Chondrocyte (in vitro differentiated cells): ENCODE results near the gene ABL2. TPM values are rescaled to one million over a fixed set of nuclear protein-coding genes. Genes with fewer than 3 reads are reported as not detected.

Experiments used
- DNase-seq: peaks from one replicate; pipeline ENCODE4 v3.0.0; 2021; ENCODE audit warnings: mixed read lengths, low spot score
- H3K27ac Mint-ChIP-seq: one replicate; pipeline ENCODE4 v1.8.0; 2021; ENCODE audit warnings: mild to moderate bottlenecking, moderate library complexity, mixed read lengths; ENCODE audit not compliant: unreplicated experiment
- H3K27me3 Mint-ChIP-seq: 2 replicates; pipeline ENCODE4 v1.8.0; 2021; ENCODE audit warnings: low read depth, mixed read lengths
- H3K36me3 Mint-ChIP-seq: 2 replicates; pipeline ENCODE4 v1.8.0; 2021; ENCODE audit warnings: low read depth, mixed read lengths
- H3K4me1 Mint-ChIP-seq: 2 replicates; pipeline ENCODE4 v1.8.0; 2021; ENCODE audit warnings: low read depth, mild to moderate bottlenecking, mixed read lengths
- H3K4me3 Mint-ChIP-seq: one replicate; pipeline ENCODE4 v1.8.0; 2021; ENCODE audit warnings: mild to moderate bottlenecking, moderate library complexity, mixed read lengths; ENCODE audit not compliant: unreplicated experiment
- H3K9me3 Mint-ChIP-seq: 2 replicates; pipeline ENCODE4 v1.8.0; 2021; ENCODE audit warnings: low read depth, mixed read lengths
- total RNA-seq: library from RNA; stranded (reverse); gene quantifications from 3 replicates; pipeline ENCODE4 v1.2.1, GENCODE V29; 2021
- TF ChIP-seq, protein P1 (sequence below): fragments of 200-600 bp; sonication (generic); IDR thresholded peaks from 2 replicates; pipeline ENCODE4 v1.5.0; 2021; ENCODE audit warnings: antibody characterized with exemption, mild to moderate bottlenecking, moderate library complexity

ABL2 gene
- total RNA-seq, 1 donor from 2014 or later: 23.1 TPM

DNA sequence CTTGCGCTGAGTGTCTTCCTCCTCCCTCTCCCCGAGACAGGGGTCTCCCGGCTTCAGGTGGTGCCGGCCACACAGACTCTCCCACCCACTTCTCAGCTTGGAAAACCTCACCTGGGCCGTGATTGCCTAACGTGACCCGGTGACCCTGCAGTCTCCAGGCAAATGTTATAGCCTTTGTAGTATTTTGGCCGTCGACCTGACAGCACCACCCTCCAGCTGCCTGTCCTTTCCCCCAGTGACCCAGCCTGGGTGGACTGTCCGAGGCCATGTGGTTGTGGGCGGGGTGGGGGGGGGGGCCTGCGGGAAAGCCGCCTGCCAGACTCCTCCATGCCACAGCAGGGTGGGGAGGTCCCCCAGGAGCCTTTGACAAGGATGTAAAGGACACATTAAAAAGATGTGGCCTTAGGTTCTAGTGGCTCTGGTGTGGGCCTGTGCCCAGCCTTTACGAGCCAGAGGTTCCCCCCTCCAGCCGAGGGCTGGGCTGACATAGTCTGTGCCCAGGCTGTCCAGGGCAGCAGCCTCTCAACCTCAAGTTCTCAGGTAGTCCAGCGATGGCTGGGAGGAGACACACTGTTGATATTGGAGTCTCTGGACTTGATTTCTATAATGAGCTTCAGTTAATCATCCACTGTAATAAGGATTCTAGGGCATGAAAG, 139.5 kb downstream of the ABL2 start:
- Mint-ChIP-seq H3K27ac (peak overlapping the region; percentile 83), H3K27me3 (no peaks in the 10 kb centered on the region), H3K9me3 (no peaks in the 10 kb centered on the region), H3K4me1 (peaks cover 26% of the 10 kb centered on the region), H3K4me3 (no peak overlapping the region), H3K36me3 (peaks cover 23% of the 10 kb centered on the region)
- TF ChIP-seq, protein P1, sequence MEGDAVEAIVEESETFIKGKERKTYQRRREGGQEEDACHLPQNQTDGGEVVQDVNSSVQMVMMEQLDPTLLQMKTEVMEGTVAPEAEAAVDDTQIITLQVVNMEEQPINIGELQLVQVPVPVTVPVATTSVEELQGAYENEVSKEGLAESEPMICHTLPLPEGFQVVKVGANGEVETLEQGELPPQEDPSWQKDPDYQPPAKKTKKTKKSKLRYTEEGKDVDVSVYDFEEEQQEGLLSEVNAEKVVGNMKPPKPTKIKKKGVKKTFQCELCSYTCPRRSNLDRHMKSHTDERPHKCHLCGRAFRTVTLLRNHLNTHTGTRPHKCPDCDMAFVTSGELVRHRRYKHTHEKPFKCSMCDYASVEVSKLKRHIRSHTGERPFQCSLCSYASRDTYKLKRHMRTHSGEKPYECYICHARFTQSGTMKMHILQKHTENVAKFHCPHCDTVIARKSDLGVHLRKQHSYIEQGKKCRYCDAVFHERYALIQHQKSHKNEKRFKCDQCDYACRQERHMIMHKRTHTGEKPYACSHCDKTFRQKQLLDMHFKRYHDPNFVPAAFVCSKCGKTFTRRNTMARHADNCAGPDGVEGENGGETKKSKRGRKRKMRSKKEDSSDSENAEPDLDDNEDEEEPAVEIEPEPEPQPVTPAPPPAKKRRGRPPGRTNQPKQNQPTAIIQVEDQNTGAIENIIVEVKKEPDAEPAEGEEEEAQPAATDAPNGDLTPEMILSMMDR: no peak
- no peak for DNase-seq

DNA sequence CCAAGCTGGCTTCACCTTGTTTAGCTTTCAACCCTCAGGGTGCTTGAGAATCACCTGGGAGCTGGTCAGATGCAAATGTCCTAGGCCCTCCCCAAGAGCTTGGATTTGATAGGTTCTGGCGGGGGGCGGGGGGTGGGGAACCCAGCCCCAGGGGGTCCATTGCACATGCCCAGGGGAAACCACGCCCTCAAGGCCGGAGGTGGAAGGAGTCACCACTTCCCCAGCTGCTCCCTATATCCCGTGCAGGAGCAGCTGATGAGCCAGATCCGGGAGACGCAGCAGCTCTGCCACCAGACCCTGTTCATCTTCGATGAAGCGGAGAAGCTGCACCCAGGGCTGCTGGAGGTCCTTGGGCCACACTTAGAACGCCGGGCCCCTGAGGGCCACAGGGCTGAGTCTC, 141.8 kb downstream of the ABL2 start:
- H3K4me1 Mint-ChIP-seq: peaks cover 27% of the 10 kb centered on the region
- TF ChIP-seq, protein P1: no peak
- H3K36me3 Mint-ChIP-seq: peaks cover 10% of the 10 kb centered on the region
- H3K27me3 Mint-ChIP-seq: no peaks in the 10 kb centered on the region
- H3K27ac Mint-ChIP-seq: no peak overlapping the region
- DNase-seq: no peak
- H3K9me3 Mint-ChIP-seq: no peaks in the 10 kb centered on the region
- H3K4me3 Mint-ChIP-seq: no peak overlapping the region

DNA sequence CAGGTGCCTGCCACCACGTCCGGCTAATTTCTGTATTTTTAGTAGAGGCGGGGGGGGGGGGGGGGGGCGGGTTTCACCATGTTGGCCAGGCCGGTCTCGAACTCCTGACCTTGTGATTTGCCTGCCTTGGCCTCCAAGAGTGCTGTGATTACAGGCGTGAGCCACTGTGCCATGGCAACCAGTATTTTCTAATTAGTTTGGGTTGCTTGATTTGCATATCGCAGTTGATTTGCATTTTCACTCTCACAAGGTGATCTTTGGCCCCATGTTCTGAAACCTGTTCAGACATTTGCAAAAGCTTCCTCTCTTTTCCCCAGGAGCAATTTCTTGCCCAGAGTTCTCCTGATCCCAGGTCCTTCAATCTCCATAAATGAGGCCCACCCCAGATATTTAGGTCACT, 145.9 kb downstream of the ABL2 start:
- peaks cover 4% of the 10 kb centered on the region for H3K36me3 Mint-ChIP-seq
- no peaks in the 10 kb centered on the region for H3K27me3 Mint-ChIP-seq
- TF ChIP-seq, protein P1: no peak
- no peaks in the 10 kb centered on the region for H3K9me3 Mint-ChIP-seq
- peaks cover 22% of the 10 kb centered on the region for H3K4me1 Mint-ChIP-seq
- no peak for DNase-seq
- peak overlapping the region; percentile 33 for H3K4me3 Mint-ChIP-seq
- no peak overlapping the region for H3K27ac Mint-ChIP-seq

DNA sequence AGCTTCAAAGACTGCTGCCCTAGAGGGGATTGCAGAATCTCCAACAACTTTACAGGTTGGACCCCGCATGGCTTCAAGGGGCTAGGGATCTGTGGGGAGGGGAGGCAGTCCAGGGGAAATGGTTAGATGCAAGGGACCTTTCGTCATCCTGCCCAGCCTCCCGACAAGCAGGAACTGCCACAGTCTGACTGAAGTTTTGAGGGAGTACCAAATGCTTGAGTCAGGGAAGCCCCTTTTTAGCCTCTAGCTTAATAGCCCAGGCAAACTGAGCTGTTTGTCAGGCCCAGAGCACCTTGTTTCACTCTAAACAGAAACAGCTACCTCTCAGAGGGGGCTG, 146.5 kb downstream of the ABL2 start:
- Mint-ChIP-seq H3K27me3 (no peaks in the 10 kb centered on the region), H3K36me3 (peaks cover 3% of the 10 kb centered on the region), H3K4me3 (peak overlapping the region; percentile 87), H3K27ac (peak overlapping the region; percentile 82), H3K4me1 (peaks cover 22% of the 10 kb centered on the region), H3K9me3 (no peaks in the 10 kb centered on the region)
- TF ChIP-seq, protein P1: no peak
- DNase-seq: no peak

DNA sequence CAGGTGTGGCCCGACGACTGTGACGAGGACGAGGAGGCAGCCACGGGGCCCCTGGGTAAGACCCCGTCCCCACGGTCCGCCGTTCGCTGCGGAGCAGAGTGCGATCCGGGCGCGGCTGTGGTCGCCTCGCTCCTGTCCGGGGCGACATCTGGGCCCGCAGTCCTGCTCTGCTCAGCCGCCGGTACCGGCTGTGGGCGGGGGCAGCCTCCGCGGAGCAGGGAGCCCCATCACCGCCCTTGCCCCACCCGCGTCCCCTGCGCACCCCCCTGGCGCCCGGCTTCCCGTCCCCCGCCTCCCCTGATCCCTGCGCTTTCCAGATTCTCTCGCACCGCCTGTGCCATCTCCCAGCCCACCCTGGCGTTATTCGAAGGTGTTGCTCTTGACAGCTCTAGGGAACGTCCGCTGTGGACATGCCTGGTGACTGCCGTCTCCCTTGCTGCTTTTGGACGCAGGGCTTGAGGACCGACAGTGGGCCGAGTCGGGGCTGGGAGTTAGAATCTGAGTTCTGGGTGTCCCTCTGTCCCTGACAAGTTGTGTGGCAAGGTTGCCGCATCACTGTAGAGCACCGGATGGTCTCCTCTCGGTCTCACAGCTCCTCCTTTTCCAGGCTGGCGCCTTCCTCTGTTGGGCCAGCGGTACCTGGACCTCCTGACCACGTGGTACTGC, 147.0 kb downstream of the ABL2 start:
- Mint-ChIP-seq H3K9me3 (no peaks in the 10 kb centered on the region), H3K4me3 (peak overlapping the region; percentile 87), H3K27me3 (no peaks in the 10 kb centered on the region), H3K27ac (peak overlapping the region; percentile 82), H3K36me3 (peaks cover 3% of the 10 kb centered on the region), H3K4me1 (peaks cover 22% of the 10 kb centered on the region)
- no peak for DNase-seq
- TF ChIP-seq, protein P1: no peak
